Measurements from ENCODE around the gene PVRIG.
"Not testable (repeated sequence)": the region's sequence is repeated elsewhere in the genome, so short reads cannot be mapped to it uniquely, and the experiment has no call there.

PVRIG gene

DNA sequence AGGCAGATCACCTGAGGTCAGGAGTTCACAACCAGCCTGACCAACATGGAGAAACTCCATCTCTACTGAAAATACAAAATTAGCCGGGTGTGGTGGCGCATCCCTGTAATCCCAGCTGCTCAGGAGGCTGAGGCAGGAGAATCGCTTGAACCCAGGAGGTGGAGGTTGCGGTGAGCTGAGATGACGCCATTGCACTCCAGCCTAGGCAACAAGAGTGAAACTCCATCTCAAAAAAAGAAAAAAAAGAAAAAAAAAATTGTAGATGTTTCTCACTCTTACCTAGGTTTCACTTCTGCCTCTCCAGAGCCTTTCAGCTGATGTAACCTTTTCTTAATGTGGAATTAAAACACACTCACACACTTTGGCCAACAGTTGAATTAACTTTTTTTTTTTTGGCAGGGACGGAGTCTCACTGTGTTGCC, 23.8 kb upstream of the PVRIG start:
- DNase-seq: not testable (repeated sequence)

DNA sequence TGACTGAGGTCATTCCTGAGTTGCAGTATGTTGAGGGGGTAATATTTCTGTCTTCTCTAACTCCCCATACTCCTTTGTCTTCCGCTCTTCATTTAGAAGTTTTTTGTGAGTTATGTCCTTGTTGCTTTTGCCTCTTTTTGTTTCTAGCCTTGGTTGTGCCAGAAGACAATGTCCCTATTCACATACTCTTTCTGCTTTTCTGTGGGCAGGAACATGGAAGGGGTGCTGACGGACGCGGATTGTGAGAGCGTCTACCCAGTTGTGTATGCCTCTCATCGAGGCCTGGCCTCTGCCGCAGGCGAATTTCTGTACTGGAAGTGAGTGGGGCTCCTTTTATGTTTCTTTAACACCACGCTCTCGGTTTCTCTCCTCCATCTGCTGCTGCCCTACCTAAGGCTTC, 21.5 kb upstream of the PVRIG start:
- no peak for DNase-seq

DNA sequence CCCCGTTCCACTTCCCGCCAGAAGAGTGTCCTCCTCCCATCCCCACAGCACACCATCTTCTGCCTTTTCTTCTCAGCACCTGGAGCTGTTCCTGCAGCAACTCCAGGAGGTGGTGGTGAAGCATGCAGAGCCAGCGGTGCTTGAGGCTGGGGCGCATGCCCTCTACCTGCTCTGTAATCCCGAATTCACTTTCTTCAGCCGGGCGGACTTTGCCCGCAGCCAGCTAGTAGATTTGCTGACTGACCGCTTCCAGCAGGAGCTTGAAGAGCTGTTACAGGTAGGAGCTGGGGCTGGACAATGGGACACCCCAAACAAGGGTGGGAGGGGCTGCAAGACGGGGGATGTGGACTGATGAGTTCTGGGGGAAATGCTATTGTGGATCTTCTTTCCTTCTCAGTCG, 19.1 kb upstream of the PVRIG start:
- DNase-seq: no peak

DNA sequence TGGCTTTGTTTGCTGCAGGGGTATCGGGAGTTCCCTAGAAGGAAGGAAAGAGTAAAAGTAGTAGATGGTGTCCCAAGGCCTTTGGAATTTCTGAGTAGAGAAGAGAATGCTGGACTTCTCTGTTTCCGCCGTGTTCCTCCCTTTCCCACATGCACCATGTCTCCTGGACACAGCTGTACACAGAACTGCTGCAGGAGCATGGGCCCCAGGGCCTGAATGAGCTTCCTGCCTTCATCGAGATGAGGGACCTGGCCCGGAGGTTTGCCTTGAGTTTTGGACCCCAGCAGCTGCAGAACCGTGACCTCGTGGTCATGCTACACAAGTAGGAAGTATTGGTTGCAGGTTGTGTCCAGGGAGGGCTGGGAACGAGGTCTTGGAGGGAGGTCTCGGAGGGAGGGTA, 15.3 kb upstream of the PVRIG start:
- no peak for DNase-seq

DNA sequence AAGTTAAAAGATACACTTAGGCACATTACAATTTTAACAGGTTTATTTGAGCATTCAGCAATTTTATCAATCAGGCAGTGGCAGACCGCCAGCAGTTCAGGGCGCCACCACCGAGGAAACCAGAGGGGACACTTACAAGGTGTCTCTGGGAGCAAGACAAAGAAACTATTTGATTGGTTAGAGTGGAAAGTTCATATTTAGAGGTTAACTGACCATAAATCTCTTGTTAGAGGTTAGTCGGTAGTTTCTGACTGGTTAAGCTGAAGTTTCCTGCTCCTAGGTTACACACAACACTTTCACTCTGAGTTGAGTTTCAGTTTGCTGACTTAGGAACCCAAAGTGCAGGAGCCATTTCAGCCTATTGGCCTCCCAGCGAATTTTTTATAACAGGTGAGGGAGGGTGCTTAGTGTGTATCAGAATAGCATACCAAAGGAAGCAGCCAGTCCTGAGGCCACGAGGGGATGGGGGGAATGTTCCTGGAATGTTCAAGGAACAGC, 10.8 kb upstream of the PVRIG start:
- no peak for DNase-seq

DNA sequence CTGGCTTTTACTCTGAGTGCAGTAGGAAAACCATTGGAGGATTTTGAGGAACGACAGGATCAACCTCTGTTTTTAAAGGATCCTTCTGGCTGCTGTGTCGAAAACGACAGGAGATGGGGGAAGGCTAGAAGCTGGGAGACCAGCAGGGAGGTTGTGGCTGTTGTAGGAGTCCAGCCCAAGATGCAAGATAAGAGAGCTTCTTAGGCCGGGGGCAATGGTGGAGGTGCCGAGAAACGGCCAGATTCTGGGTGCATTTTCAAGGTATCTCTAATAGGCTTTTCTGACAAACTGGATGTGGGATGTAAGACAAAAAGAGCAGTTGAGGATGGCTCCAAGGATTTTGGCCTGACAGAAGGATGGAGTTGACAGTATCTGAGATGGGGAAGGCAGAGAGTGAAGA, 10.3 kb upstream of the PVRIG start:
- DNase-seq: no peak

DNA sequence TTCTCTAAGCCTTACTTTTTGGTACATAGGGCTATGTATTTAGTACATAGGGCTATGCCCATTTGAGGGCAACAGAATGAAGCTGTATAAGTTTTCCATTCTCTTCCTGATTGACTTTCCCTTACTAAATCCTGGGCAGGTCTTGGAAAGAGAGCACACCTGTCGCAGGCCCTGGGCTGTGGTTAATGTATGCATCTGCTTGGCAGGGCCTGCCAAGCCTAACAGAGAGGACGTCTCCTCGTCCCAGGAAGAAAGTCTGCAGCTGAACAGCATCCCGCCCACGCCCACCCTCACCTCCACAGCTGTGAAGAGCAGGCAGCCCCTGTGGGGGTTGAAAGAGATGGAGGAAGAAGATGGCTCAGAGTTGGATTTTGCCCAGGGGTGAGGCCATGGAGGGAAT, 8.9 kb upstream of the PVRIG start:
- DNase-seq: no peak

DNA sequence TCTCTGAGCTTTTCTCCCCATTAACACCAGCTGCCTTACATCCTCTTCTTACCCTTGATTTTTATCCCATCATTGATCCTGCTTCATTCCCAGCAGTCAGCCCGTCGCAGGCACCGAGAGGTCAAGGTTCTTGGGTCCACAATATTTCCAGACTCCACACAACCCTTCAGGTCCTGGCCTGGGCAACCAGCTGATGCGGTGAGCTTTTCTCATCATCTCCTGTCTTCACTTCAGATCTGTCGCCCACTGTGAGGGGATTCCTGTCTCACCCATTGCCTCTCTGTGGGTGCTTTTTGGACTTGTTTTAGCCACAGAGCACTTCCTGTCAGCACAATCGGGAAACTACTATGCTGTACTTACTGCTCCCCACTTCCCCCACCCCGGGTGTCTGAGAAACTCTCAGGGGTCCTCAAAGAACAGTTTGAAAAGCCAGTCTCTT, 8.4 kb upstream of the PVRIG start:
- no peak for DNase-seq

DNA sequence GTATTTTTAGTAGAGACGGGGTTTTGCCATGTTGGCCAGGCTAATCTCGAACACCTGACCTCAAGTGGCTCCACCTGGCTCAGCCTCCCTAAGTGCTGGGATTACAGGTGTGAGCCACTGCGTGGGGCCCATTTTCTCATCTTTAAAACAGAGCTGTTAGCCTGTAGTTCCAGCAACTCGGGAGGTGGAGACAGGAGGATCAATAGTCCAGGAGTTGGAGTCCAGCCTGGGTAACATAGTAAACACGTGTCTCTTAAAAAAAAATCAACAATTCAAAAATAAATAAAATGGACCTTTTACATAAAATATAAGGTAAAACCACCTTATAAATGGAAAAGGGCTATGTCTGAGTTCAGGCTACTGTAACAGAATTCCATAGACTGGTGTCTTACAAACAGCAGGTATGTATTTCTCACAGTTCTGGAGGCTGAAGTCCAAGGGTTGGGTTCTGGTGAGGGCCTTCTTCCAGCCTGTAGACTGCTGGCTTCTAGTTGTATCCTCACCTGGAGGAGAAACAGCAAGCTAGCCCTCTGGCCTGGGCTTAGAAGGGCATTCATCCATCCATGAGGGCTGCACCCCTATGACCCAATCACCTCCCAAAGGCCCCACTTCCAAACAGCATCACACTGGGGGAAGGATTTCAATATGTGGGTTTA, 7.0 kb upstream of the PVRIG start:
- no peak for DNase-seq

DNA sequence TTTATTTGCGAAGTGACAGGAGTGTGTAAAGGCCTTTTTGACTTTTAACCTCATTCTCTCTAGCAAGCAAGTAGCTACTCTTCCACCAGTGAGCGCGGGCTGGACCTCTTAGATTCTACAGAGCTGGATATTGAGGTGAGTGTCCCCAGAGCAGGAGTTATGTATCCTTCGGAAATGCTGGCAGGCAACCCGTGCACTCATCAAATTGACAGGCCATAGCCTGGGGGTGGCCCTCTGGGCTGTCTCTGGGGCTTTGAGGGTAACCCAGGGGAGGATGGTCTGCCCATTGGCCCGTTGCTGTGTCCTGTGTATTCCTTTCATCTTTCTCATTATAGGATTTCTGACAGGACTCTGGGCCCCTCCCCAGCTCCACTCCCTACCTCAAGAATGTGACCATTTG, 6.1 kb upstream of the PVRIG start:
- DNase-seq: no peak

DNA sequence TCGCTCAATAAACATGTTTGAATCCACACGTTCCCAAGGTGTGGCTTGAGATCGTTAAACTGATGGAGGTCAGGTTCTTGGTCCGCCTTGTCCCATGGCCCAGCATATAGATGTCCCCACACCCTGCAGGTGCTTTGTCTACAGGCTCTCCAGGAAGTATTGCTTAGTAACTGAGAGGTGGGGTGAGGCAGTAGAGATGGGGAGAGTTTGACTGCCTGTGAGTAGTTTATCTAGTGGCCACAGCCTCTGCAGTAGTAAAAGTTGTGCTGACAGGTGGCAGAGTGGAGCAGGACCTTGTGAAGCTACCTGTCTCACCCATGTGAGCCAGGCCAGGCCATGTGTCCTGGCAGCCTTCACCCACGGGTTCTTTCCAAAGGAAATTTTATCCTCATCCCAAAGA, 5.4 kb upstream of the PVRIG start:
- DNase-seq: not testable (repeated sequence)

DNA sequence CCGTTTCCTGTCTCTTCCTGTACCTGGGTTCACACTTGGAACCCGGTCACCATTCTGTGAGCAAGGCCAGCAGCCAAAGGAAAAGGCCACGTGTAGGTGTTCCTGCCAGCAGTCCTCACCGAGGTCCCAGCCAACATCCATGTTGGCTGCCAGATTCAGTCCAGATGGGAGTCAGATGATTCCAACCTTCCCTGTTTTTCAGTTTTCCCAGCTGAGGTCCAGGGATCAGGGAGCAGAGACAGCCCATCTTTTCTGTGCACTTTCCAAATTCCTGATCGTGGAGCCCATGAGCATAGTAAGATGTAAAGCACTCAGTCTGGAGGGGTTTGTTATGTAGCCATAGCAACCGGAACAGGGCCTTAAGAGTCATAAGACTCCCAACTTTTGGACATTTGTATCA, 3.9 kb upstream of the PVRIG start:
- no peak for DNase-seq

DNA sequence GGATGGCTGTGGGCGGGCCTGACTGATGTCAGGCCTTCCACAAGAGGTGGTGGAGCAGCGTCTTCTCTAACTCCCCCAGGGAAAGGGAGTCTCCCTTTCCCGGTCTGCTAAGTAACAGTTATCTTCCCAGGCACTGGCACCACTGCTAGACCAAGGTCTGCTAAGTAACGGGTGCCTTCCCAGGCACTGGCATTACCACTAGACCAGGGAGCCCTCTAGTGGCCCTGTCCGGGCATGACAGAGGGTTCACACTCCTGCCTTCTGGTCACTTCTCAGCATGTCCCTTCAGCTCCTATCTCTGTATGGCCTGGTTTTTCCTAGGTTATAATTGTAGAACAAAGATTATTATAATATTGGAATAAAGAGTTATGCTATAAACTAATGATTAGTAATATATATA, 1.8 kb upstream of the PVRIG start:
- peak; percentile 77 for DNase-seq

DNA sequence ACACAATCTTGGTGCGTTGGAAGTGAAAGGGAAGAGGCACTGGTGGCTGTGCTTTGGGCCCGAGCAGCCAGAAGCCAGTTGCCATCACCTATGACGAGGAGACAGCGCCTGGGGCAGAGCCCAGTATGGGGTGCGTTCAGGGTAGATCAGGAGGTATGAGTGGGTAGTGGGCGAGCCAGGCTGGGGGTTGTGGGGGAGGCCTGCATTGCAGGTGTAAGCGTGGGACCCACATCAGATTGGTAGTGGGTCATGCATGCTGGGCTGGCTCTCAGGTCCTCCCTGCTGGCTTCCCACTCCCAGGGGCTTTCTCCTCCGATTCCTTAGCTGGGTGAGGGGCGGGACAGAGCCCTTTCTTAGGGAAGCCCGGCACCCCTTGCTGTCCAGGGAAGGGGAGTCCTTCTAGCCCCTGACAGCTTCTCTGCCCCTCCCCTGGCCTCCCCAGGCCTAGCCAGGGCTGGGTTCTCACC, 445 bp upstream of the PVRIG start:
- DNase-seq: peak; percentile 14

DNA sequence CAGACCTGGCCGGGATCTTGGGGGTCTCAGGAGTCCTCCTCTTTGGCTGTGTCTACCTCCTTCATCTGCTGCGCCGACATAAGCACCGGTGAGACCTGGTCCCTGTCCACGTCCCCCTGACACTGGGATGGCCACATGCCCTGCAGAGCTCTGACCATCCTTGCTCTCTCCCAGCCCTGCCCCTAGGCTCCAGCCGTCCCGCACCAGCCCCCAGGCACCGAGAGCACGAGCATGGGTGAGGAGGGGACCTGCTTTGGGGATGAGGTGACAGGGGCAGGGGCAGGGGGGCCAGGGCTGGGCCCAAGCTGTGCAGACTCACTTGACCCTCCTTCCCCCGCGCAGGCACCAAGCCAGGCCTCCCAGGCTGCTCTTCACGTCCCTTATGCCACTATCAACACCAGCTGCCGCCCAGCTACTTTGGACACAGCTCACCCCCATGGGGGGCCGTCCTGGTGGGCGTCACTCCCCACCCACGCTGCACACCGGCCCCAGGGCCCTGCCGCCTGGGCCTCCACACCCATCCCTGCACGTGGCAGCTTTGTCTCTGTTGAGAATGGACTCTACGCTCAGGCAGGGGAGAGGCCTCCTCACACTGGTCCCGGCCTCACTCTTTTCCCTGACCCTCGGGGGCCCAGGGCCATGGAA, 959 bp downstream of the PVRIG start:
- DNase-seq: no peak

DNA sequence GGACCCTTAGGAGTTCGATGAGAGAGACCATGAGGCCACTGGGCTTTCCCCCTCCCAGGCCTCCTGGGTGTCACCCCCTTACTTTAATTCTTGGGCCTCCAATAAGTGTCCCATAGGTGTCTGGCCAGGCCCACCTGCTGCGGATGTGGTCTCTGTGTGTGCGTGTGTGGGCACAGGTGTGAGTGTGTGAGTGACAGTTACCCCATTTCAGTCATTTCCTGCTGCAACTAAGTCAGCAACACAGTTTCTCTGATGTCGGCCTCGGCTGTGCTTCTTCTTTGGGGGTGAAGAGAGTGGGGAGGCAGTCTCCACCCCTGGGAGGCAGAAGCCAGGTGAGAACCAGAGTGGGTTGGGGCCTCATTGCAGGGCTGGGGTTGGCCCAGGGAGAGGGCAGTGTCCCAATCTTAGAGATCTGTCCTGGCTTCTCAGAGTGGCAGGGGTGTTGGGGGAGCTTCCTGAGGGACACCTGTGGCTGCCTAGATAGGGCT, 1.5 kb downstream of the PVRIG start:
- peak; percentile 81 for DNase-seq

DNA sequence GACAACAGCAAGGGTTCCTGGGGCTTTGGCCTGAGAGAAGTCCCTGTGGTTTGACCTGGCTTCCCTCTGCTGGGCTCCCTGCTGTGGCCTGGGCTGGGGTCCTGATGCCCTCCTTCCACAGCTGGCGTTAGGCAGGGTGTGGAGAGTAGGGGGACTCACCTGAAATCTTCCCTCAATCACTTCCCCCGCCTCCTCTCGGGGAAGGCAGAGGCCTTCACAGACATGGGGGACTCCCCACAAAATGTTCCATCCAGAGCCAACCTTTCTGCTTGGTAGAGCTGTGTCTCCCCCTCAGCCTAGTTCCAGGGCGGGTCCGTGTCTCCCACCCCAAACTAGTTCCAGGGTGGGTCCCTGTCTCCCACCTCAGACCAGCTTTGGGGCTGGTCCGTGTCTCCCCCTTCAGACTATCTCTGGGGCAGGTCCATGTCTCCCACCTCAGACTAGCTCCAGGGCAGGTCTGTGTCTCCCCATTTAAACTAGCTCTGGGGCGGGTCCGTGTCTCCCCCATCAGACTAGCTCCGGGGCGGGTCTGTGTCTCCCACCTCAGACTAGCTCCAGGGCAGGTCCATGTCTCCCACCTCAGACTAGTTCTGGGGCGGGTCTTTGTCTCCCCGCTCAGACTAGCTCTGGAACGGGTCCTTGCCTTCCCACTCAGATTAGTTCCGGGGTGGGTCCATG, 2.2 kb downstream of the PVRIG start:
- DNase-seq: peak; percentile 13

DNA sequence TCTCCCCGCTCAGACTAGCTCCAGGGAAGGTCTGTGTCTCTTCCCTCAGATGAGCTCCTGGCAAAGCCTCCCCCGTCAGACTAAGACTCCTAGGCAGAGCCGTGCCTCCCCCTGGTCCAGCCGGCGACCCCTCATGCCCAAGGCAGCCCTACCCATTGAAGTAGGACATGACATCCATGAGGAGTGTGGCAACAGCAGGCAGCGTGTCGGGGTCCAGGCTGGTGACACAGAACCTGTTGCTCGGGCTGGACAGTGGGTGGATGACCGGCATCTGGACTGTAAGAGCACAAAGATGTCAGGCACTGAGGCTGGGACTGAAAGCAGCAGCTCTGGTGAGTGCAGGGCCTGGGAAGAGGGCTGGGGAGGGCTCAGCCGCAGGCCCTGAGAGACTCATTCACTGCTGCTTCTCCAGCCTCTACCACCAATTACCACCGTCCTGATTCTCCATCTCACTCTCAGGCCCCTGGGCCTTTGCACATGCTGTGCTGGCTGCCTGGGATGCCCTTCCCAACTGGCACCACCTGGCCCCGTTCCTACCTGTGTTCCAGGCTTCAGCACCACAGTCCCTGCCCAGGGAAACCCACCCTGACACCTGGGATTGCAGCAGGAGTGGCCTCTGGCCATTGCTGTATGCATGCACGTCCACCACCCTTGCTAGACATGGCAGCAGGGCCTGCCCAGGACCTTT, 2.8 kb downstream of the PVRIG start:
- no peak for DNase-seq

DNA sequence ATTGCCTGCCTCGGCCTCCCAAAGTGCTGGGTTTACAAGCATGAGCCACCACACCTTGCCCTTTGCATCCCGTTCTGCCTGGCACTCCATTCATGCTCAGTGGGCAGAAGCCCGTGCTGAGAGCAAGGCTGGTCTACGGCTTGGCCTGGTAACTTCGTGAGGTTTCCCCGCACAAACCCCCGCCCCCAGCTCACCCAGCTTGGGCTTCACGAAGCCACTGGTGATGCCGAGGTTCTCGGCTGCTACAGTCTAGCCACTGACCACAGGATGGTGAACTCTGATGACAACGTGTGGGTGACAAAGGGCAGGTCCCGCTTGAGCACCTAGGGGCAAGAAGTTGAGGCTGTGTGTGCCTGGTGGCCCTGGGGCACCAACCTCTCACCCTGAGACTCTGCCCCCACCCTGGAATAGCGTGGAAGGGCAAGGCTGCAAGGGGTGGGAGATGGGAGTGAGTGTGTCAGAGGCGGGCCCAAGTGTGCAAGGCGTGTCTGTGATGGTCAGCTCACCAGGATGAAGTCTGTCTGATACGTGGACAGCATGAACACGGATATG, 3.7 kb downstream of the PVRIG start:
- DNase-seq: not testable (repeated sequence)

DNA sequence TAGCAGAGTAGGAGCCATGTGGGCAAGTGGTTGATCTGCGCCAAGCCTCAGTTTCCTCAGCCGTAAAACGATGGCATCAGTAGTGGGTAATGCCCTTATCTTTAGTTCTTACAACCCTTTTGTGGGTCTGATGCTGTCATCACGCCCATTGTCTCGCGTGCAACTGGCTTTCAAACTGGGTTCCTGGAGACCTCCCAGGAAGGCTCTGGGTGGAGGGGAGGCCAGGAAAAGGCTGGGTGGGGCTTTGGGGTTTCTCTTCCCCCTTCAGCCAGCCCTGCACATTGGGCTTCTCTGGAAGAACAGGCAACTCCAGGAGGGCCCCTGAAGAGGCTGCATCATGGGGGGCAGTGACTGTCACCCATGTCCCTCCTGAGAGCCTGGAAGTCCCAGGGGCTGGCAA, 5.1 kb downstream of the PVRIG start:
- not testable (repeated sequence) for DNase-seq

DNA sequence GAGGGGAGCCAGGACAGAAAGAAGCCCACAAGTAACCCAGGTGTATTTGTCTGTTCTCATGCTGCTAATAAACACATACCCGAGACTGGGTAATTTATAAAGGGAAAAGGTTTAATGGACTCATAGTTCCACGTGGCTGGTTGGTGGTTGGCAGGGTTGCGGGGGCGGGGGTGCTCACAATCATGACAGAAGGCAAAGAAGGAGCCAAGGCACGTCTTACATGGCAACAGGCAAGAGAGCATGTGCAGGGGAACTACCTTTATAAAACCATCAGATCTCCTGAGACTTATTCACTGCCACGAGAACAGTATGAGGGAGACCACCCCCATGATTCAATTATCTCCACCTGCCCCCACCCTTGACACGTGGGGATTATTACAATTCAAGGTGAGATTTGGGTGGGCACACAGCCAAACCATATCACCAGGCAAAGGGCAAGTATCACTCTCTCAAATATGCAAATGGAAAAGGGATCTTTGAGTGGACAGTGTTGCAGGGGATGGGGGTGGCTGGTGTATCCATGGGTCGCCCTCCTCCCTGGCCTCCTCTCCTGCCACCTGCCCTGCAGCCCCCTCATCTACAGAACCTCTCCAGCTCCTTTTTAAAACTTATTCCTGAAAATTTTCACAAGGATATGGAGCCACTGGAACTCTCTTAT, 15.0 kb downstream of the PVRIG start:
- DNase-seq: not testable (repeated sequence)

DNA sequence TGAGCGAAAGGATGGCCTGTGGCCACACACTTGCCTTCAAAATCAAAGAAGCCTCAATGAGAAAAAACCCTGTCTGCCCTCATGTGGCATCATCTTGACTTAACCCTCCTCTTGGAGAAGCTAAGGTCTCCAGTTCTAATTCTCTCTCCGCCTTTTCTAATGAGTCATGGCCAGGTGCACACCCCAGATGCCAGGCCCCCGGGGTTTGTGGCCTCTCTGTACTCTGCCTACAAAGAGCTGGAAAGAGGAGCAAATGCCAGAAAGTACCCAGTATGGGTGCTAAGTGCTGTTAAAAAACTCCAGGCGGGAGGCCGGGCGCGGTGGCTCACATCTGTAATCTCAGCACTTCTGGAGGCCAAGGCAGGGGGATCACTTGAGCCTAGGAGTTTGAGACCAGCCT, 20.2 kb downstream of the PVRIG start:
- not testable (repeated sequence) for DNase-seq

All from activated effector memory CD4-positive, alpha-beta T cell treated with Interleukin-2 at 50 U/mL for 16 hours (primary cell).